HepG2 (cell line): ENCODE data around the gene RAB8A. TPM values are rescaled to one million over a fixed set of nuclear protein-coding genes. Genes with fewer than 3 reads are reported as not detected.
A peak's percentile ranks its signal among the peaks of the same experiment; 100 is the strongest.

Experiments
- ATAC-seq: fragments of 200-7000 bp; cut with Tn5 transposase; 3 replicates; pipeline ENCODE4 v1.9.1; 2020; ENCODE audit warnings: mild to moderate bottlenecking, moderate library complexity
- BruUV-seq: library from RNA; stranded (reverse); fragments of 400-500 nt; replicated peaks from 2 replicates; lab custom pipeline; 2021; lab: Mats Ljungman, UMichigan
- CTCF ChIA-PET: fragments of 300-600 bp; formaldehyde crosslinking; extraction: SDS; loops from one replicate; lab custom pipeline; 2021; ENCODE audit warnings: low total read pairs, inconsistent platforms, low intra/inter-chr PET ratio; lab: Yijun Ruan, JAX
- POLR2A ChIA-PET: fragments of 350-600 bp; sonication (Branson Sonifier 250); formaldehyde crosslinking; loops from one replicate; lab custom pipeline; 2020; ENCODE audit warnings: antibody characterized with exemption, inconsistent platforms; lab: Yijun Ruan, JAX
- DNase-seq: peaks from one replicate; pipeline ENCODE4 v3.0.0-alpha.2; 2015; ENCODE audit warnings: low spot score
- FAIRE-seq: peaks from 3 replicates; lab custom pipeline; 2011; peaks lifted over from hg19 to GRCh38; lab: Jason Lieb, UNC
- H2AFZ ChIP-seq: one replicate; pipeline ENCODE4 v1.6.1; 2011; ENCODE audit warnings: low read length, inconsistent platforms
- H3K27ac ChIP-seq: fragments of 300-600 bp; 3 replicates; pipeline ENCODE4 v1.8.0; 2011; ENCODE audit warnings: mixed run types, mild to moderate bottlenecking, mixed read lengths, low read length, inconsistent platforms; ENCODE audit not compliant: insufficient read depth; ENCODE audit errors: extremely low read length
- H3K27me3 ChIP-seq, 2 experiments: fragments of 200-600 bp in 1 of 2; 2 replicates in 1 of 2; 3 replicates in 1 of 2; pipeline versions ENCODE4 v1.6.0 to v1.8.0; 2011; ENCODE audit warnings: low read length in 2 of 2, mild to moderate bottlenecking in 2 of 2, moderate library complexity in 2 of 2, inconsistent platforms in 1 of 2; ENCODE audit not compliant: insufficient read depth in 2 of 2, control insufficient read depth in 1 of 2
- H3K36me3 ChIP-seq, 2 experiments: fragments of 200-600 bp in 1 of 2; replicated peaks in 1 of 2; 2 replicates in 1 of 2; 3 replicates in 1 of 2; pipeline versions ENCODE4 v1.5.1 to v1.8.0; 2011; ENCODE audit warnings: low read length in 2 of 2, inconsistent platforms in 1 of 2; ENCODE audit not compliant: insufficient read depth in 2 of 2, control insufficient read depth in 1 of 2
- H3K4me1 ChIP-seq: 2 replicates; pipeline ENCODE4 v1.5.1; 2012; ENCODE audit warnings: low read length, inconsistent platforms; ENCODE audit not compliant: insufficient read depth
- H3K4me2 ChIP-seq: 2 replicates; pipeline ENCODE4 v1.6.0; 2011; ENCODE audit warnings: low read depth, low read length, inconsistent platforms
- H3K4me3 ChIP-seq, 3 experiments: fragments of 200-600 bp in 1 of 3; sonication (generic), shearing (Covaris generic) in 1 of 3; replicated peaks in 1 of 3; 2 replicates each; pipeline ENCODE4 v1.5.1; 2011 to 2016; ENCODE audit warnings: low read length in 3 of 3, inconsistent platforms in 2 of 3, low read depth in 2 of 3, mild to moderate bottlenecking in 2 of 3, control low read depth in 1 of 3, mixed read lengths in 1 of 3; ENCODE audit not compliant: insufficient read depth in 1 of 3
- H3K79me2 ChIP-seq: one replicate; pipeline ENCODE4 v1.6.1; 2011; ENCODE audit warnings: low read length, inconsistent platforms; ENCODE audit not compliant: insufficient read depth
- H3K9ac ChIP-seq: 2 replicates; pipeline ENCODE4 v1.6.0; 2011; ENCODE audit warnings: mild to moderate bottlenecking, low read depth, low read length, inconsistent platforms; ENCODE audit not compliant: insufficient read depth
- H3K9me3 ChIP-seq: 2 replicates; pipeline ENCODE4 v1.5.1; 2012; ENCODE audit warnings: mild to moderate bottlenecking, low read length
- H4K20me1 ChIP-seq: 2 replicates; pipeline ENCODE4 v1.6.0; 2011; ENCODE audit warnings: inconsistent platforms, mild to moderate bottlenecking, low read length, moderate library complexity; ENCODE audit not compliant: insufficient read depth
- FOSL2 ChIP-seq: sonication (generic); formaldehyde crosslinking; IDR thresholded peaks from 2 replicates; pipeline ENCODE4 v1.4.0; 2020; ENCODE audit warnings: missing genetic modification reagents
- HHEX ChIP-seq: IDR thresholded peaks from 2 replicates; pipeline ENCODE4 v1.6.1; 2016; ENCODE audit warnings: control low read depth
- KLF16 ChIP-seq, 2 experiments: sonication (generic) in 1 of 2; formaldehyde crosslinking in 1 of 2; IDR thresholded peaks; 2 replicates each; pipeline versions ENCODE4 v1.6.1 to v1.8.0; 2016 to 2023; ENCODE audit warnings: missing genetic modification reagents in 2 of 2, missing compliant biosample characterization in 1 of 2
- SMAD9 ChIP-seq: sonication (generic); formaldehyde crosslinking; IDR thresholded peaks from 2 replicates; pipeline ENCODE4 v1.5.1; 2020; ENCODE audit warnings: mild to moderate bottlenecking, missing genetic modification reagents
- SNAPC2 ChIP-seq: sonication (generic); formaldehyde crosslinking; IDR thresholded peaks from 2 replicates; pipeline ENCODE4 v1.8.1; 2022; ENCODE audit warnings: mild to moderate bottlenecking, missing genetic modification reagents
- ZBTB38 ChIP-seq: sonication (generic); formaldehyde crosslinking; IDR thresholded peaks from 2 replicates; pipeline ENCODE4 v1.5.1; 2020; ENCODE audit warnings: mild to moderate bottlenecking, missing genetic modification reagents
- ZFY ChIP-seq: sonication (generic); formaldehyde crosslinking; IDR thresholded peaks from 2 replicates; pipeline ENCODE4 v1.4.0; 2020; ENCODE audit warnings: missing genetic modification reagents
- ZNF367 ChIP-seq: sonication (generic); formaldehyde crosslinking; IDR thresholded peaks from 2 replicates; pipeline ENCODE4 v1.4.0; 2020; ENCODE audit warnings: missing genetic modification reagents, borderline replicate concordance
- ZNF672 ChIP-seq: sonication (generic); formaldehyde crosslinking; IDR thresholded peaks from 2 replicates; pipeline ENCODE4 v1.8.1; 2022; ENCODE audit warnings: missing genetic modification reagents
- WGBS: methylation state at CpG from one replicate; pipeline ENCODE4 v1.1.6; 2017; ENCODE audit warnings: low lambda C conversion rate; 5-methylcytosine and 5-hydroxymethylcytosine counted together
- in situ Hi-C: cut with HindIII; loops from 2 replicates; pipeline ENCODE4 v1.10.0; 2017; ENCODE audit warnings: low pct_unique_long_range_greater_than_20kb; ENCODE audit not compliant: extremely low pct_ligation_motif_present
- intact Hi-C: fragments of 100-400 bp; cut with micrococcal nuclease; formaldehyde crosslinking; loops from one replicate; pipeline ENCODE4 v1.10.0; 2022; ENCODE audit not compliant: unreplicated experiment
- polyA plus RNA-seq, 8 experiments: library from polyadenylated mRNA; depleted of rRNA in 3 of 8; stranded (reverse) in 7 of 8; unstranded in 1 of 8; fragments of >200 nt; fragmentation: Illumina TruSeq in 4 of 8; extraction: Trizol in 4 of 8; gene quantifications; 2 replicates each; pipeline versions ENCODE4 v1.2.1 to v1.2.3, GENCODE V29; 2011 to 2016; ENCODE audit warnings: low read depth in 4 of 8, missing spikeins in 1 of 8, mixed read lengths in 1 of 8; ENCODE audit not compliant: insufficient read depth in 1 of 8
- total RNA-seq, 5 experiments: library from RNA; depleted of rRNA; stranded (reverse); fragments of >200 nt; fragmentation: Illumina TruSeq; extraction: Trizol; gene quantifications; 2 replicates each; pipeline ENCODE4 v1.2.3, GENCODE V29; 2016; ENCODE audit warnings: low read depth in 1 of 5
- TF ChIP-seq, protein P1 (sequence below), 2 experiments: sonication (generic) in 1 of 2; formaldehyde crosslinking in 1 of 2; IDR thresholded peaks; 2 replicates each; pipeline versions ENCODE4 v1.5.1 to v1.6.1; 2011 to 2020; ENCODE audit warnings: borderline replicate concordance in 1 of 2, low read depth in 1 of 2, low read length in 1 of 2, mild to moderate bottlenecking in 1 of 2, missing genetic modification reagents in 1 of 2, moderate library complexity in 1 of 2
- TF ChIP-seq, protein P2 (sequence below): sonication (generic); formaldehyde crosslinking; IDR thresholded peaks from 2 replicates; pipeline ENCODE4 v1.5.0; 2020; ENCODE audit warnings: mild to moderate bottlenecking, missing genetic modification reagents, borderline replicate concordance
- TF ChIP-seq, protein P3 (sequence below): sonication (generic); formaldehyde crosslinking; IDR thresholded peaks from 2 replicates; pipeline ENCODE4 v1.5.1; 2020; ENCODE audit warnings: mild to moderate bottlenecking, missing genetic modification reagents, moderate library complexity

RAB8A gene
- total and polyA plus RNA-seq, 2 of the 13 experiments (the other 11 are each of a cell fraction or from before 2014, with no cell fraction given) = 36.7 to 45.0 TPM

GRCh38 chr19:16077984-16078758 is 33.5 kb upstream of the RAB8A start:
- no peak for DNase-seq
- intact Hi-C loops = no loop called here
- no peak for ATAC-seq
- peak overlapping the region; percentile 84 to 87 (median 84) for H3K4me3 ChIP-seq
- in situ Hi-C loops = no loop called here
- peaks cover 17% of the 10 kb centered on the region; the same call in 1 of the 2 replicates for H4K20me1 ChIP-seq
- CTCF ChIA-PET = no interaction called here
- peaks cover 79% of the 10 kb centered on the region for H3K4me1 ChIP-seq
- no peaks in the 10 kb centered on the region for H3K9me3 ChIP-seq
- BruUV-seq = no TSS peak
- peak overlapping the region; percentile 97 for H3K9ac ChIP-seq
- FAIRE-seq = no peak
- peaks cover 6 to 30% of the 10 kb centered on the region in 2 experiments for H3K36me3 ChIP-seq
- H3K27me3 ChIP-seq = no peaks in the 10 kb centered on the region
- H3K79me2 ChIP-seq = peaks cover 51% of the 10 kb centered on the region
- WGBS = 55% methylated on average over 16 of the region's 16 CpGs
- peak overlapping the region; percentile 90 for H3K27ac ChIP-seq
- H2AFZ ChIP-seq = no peak overlapping the region
- POLR2A ChIA-PET = interaction anchor here (0.6 to 5.7 kb wide), 6 partner anchors 8 to 696 kb away, joined by 4 to 66 read pairs (median 6); partner anchors contain the start of genes HSH2D and RAB8A
- peak overlapping the region; percentile 98 for H3K4me2 ChIP-seq
- TF ChIP-seq ZBTB38 (peak; percentile 38), FOSL2 (peak; percentile 8; the same call in 1 of the 2 replicates), ZNF367 (CRISPR knock-in tag) (no peak), KLF16 (CRISPR knock-in tag; IDR thresholded peaks at IDR 0.05) (no peak), ZNF672 (no peak), HHEX (CRISPR knock-in tag) (no peak), ZFY (CRISPR knock-in tag) (peak; percentile 15; the same call in 1 of the 2 replicates), SNAPC2 (CRISPR knock-in tag) (no peak), SMAD9 (no peak)
- TF ChIP-seq, protein P1, sequence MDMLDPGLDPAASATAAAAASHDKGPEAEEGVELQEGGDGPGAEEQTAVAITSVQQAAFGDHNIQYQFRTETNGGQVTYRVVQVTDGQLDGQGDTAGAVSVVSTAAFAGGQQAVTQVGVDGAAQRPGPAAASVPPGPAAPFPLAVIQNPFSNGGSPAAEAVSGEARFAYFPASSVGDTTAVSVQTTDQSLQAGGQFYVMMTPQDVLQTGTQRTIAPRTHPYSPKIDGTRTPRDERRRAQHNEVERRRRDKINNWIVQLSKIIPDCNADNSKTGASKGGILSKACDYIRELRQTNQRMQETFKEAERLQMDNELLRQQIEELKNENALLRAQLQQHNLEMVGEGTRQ (IDR thresholded peaks at IDR 0.05; ENCODE audit: low read depth, low read length) = no peak
- TF ChIP-seq, protein P1 (CRISPR knock-in tag; IDR thresholded peaks at IDR 0.05; ENCODE audit: borderline replicate concordance) = 0 out of 2 replicates have a peak, but pooled peaks have one; percentile 7
- TF ChIP-seq, protein P2, sequence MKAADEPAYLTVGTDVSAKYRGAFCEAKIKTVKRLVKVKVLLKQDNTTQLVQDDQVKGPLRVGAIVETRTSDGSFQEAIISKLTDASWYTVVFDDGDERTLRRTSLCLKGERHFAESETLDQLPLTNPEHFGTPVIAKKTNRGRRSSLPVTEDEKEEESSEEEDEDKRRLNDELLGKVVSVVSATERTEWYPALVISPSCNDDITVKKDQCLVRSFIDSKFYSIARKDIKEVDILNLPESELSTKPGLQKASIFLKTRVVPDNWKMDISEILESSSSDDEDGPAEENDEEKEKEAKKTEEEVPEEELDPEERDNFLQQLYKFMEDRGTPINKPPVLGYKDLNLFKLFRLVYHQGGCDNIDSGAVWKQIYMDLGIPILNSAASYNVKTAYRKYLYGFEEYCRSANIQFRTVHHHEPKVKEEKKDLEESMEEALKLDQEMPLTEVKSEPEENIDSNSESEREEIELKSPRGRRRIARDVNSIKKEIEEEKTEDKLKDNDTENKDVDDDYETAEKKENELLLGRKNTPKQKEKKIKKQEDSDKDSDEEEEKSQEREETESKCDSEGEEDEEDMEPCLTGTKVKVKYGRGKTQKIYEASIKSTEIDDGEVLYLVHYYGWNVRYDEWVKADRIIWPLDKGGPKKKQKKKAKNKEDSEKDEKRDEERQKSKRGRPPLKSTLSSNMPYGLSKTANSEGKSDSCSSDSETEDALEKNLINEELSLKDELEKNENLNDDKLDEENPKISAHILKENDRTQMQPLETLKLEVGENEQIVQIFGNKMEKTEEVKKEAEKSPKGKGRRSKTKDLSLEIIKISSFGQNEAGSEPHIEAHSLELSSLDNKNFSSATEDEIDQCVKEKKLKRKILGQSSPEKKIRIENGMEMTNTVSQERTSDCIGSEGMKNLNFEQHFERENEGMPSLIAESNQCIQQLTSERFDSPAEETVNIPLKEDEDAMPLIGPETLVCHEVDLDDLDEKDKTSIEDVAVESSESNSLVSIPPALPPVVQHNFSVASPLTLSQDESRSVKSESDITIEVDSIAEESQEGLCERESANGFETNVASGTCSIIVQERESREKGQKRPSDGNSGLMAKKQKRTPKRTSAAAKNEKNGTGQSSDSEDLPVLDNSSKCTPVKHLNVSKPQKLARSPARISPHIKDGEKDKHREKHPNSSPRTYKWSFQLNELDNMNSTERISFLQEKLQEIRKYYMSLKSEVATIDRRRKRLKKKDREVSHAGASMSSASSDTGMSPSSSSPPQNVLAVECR (CRISPR knock-in tag) = no peak
- TF ChIP-seq, protein P3, sequence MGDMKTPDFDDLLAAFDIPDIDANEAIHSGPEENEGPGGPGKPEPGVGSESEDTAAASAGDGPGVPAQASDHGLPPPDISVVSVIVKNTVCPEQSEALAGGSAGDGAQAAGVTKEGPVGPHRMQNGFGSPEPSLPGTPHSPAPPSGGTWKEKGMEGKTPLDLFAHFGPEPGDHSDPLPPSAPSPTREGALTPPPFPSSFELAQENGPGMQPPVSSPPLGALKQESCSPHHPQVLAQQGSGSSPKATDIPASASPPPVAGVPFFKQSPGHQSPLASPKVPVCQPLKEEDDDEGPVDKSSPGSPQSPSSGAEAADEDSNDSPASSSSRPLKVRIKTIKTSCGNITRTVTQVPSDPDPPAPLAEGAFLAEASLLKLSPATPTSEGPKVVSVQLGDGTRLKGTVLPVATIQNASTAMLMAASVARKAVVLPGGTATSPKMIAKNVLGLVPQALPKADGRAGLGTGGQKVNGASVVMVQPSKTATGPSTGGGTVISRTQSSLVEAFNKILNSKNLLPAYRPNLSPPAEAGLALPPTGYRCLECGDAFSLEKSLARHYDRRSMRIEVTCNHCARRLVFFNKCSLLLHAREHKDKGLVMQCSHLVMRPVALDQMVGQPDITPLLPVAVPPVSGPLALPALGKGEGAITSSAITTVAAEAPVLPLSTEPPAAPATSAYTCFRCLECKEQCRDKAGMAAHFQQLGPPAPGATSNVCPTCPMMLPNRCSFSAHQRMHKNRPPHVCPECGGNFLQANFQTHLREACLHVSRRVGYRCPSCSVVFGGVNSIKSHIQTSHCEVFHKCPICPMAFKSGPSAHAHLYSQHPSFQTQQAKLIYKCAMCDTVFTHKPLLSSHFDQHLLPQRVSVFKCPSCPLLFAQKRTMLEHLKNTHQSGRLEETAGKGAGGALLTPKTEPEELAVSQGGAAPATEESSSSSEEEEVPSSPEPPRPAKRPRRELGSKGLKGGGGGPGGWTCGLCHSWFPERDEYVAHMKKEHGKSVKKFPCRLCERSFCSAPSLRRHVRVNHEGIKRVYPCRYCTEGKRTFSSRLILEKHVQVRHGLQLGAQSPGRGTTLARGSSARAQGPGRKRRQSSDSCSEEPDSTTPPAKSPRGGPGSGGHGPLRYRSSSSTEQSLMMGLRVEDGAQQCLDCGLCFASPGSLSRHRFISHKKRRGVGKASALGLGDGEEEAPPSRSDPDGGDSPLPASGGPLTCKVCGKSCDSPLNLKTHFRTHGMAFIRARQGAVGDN (CRISPR knock-in tag) = 0 out of 2 replicates have a peak, but pooled peaks have one; percentile 25
